Measurements from ENCODE around the gene ENTPD3.

The ENTPD3 gene, protein sequence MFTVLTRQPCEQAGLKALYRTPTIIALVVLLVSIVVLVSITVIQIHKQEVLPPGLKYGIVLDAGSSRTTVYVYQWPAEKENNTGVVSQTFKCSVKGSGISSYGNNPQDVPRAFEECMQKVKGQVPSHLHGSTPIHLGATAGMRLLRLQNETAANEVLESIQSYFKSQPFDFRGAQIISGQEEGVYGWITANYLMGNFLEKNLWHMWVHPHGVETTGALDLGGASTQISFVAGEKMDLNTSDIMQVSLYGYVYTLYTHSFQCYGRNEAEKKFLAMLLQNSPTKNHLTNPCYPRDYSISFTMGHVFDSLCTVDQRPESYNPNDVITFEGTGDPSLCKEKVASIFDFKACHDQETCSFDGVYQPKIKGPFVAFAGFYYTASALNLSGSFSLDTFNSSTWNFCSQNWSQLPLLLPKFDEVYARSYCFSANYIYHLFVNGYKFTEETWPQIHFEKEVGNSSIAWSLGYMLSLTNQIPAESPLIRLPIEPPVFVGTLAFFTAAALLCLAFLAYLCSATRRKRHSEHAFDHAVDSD

DNA sequence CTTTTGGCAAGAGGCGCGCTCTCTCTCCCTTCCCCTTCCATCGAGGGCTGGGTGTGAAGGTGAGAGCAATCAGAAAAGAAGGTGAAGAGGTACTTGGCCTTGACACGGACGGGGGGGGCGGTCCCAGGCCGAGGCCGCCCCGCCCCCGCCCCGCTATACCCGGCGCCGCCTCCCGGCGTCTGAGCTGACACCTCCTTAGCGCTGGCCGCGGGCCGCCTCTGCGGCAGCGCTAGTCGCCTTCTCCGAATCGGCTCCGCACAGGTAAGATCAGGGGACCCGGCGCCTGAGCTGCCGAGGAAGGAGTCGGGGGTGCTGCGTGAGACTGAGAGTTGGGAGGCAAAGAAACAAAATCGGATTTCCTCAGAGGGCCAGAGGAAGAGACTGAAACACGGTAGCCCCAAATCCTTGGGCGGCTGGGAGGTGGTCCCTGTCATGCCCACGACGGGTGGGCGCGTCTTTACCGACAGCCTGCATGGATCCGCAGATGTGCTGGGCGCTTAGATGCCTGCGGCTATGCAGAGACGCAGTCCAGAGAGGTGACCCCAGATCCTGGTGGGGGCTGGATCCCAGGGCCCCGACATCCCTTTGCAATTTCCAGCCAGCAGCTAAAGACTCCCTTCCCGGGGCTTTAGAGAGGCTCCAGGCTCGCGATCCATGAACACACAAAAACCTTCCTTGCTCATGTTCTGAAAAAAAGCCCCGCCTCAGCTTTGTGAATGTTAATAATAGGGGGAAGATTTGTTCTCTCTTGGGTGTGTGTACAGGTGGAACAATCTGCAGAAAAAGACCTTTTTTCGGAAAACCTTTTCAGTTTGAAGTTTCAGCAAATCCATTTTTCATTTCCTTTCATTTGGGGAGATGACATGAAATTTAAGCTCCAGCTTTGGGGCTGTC, at the start of gene ENTPD3:
TSS of gene ENTPD3 (plus strand) at position 184 of the 894 bp plus-strand sequence. CDS start 874 bp downstream, outside the sequence.
- no peak for DNase-seq (ENCODE audit: low spot score)
- TF ChIP-seq, protein P1, sequence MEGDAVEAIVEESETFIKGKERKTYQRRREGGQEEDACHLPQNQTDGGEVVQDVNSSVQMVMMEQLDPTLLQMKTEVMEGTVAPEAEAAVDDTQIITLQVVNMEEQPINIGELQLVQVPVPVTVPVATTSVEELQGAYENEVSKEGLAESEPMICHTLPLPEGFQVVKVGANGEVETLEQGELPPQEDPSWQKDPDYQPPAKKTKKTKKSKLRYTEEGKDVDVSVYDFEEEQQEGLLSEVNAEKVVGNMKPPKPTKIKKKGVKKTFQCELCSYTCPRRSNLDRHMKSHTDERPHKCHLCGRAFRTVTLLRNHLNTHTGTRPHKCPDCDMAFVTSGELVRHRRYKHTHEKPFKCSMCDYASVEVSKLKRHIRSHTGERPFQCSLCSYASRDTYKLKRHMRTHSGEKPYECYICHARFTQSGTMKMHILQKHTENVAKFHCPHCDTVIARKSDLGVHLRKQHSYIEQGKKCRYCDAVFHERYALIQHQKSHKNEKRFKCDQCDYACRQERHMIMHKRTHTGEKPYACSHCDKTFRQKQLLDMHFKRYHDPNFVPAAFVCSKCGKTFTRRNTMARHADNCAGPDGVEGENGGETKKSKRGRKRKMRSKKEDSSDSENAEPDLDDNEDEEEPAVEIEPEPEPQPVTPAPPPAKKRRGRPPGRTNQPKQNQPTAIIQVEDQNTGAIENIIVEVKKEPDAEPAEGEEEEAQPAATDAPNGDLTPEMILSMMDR (IDR thresholded peaks at IDR 0.05; ENCODE audit: extremely low read depth, insufficient read depth, missing control alignments), result no peak
- in situ Hi-C loops (cut with MboI; ENCODE audit: low pct_unique_long_range_greater_than_20kb, low sequenced_read_pairs, unreplicated experiment), result no loop called here

DNA sequence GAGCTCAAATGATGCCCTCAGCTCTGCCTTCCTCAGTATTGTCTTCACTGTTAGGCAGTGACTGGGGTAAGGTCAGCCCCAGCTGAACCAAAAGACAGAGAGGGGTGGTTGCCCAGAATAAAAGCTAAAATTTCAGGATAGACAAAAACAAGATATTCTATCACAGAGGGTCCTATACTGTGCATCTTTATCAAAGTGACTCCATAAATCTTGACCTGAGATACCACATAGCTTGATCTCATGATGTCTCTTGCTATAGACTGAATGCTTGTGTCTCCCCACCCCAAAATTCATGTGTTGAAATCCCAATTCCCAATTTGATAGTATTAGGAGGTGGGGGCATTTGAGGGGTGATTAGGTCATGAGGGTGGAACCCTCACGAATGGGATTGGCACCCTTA, 47.1 kb upstream of the ENTPD3 start:
- TF ChIP-seq, protein P1 (IDR thresholded peaks at IDR 0.05; ENCODE audit: extremely low read depth, insufficient read depth, missing control alignments), result no peak
- in situ Hi-C loops (cut with MboI; ENCODE audit: low pct_unique_long_range_greater_than_20kb, low sequenced_read_pairs, unreplicated experiment), result loop anchor here (25.0 kb wide), 1 partner anchor 247 kb away; no protein-coding TSS in a partner anchor
- DNase-seq (ENCODE audit: low spot score), result no peak

DNA sequence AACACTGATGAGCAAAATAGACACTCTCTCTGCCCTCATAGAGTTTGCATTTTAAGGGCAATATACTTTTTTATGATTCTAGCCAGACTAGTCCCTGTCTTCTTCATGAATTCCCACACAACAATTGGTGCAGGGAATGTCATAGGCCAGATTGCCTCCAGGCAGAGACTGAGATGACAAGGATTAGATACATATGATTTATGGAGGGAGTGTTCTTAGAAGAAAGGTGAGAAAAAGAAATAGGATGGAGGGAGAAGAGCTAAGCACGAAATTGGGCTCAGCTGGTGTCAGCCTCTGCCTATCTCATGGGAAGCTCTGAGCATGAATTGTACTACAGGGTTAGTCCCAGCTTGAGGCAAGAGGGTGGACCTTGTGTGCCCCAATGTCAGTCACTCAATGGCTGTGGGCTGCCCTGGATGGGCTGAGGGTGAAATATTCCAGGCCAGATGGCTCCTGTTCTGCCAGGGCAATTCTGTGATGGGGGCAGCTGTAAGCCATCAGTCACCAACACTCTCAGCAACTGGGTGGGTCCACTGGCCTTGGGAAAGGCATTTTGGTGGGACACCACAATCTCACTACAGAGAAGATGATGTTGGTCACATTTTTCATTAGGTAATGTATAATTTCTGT, 46.3 kb upstream of the ENTPD3 start:
- TF ChIP-seq, protein P1 (IDR thresholded peaks at IDR 0.05; ENCODE audit: extremely low read depth, insufficient read depth, missing control alignments), result no peak
- in situ Hi-C loops (cut with MboI; ENCODE audit: low pct_unique_long_range_greater_than_20kb, low sequenced_read_pairs, unreplicated experiment), result loop anchor here (25.0 kb wide), 1 partner anchor 247 kb away; no protein-coding TSS in a partner anchor
- DNase-seq (ENCODE audit: low spot score), result no peak

DNA sequence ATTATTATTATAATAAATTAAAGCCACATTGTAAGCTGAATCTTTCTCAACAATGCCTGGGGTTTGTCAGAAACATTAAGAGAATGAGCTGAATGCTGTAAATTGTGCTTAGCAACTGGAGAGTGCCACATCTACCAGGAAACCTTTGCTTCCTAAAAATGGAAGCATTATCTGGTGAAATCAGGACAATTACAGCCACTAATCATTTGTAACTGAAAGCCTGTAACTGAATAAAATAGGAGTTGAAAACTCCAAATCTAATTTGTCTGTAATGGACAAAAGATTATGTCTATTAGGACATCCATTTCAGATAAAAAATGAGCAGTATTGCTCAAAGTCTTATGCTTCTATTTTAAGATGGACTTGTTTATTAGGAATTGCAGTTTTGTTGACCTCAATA, 45.3 kb upstream of the ENTPD3 start:
- TF ChIP-seq, protein P1 (IDR thresholded peaks at IDR 0.05; ENCODE audit: extremely low read depth, insufficient read depth, missing control alignments), result no peak
- no peak for DNase-seq (ENCODE audit: low spot score)
- in situ Hi-C loops (cut with MboI; ENCODE audit: low pct_unique_long_range_greater_than_20kb, low sequenced_read_pairs, unreplicated experiment), result loop anchor here (25.0 kb wide), 1 partner anchor 246 kb away; no protein-coding TSS in a partner anchor

DNA sequence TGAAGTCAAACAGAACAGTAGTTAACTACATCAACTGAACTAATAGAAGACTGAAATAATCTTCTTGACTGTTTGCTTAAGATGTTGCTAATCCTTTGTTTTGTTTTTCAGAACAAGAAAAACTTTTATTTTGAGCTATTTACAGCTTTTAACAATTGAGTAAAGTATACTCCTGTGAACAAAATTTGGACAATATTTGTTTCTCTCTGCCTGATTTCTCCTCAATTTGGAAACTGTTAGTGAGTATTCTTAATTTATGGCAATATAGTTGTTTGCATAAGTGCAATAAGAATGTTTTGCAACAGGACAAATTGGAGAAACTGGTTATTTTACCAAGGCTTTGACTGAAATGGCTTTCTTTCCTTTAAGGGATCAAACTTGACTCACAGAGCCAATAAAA, 36.5 kb upstream of the ENTPD3 start:
- no peak for DNase-seq (ENCODE audit: low spot score)
- TF ChIP-seq, protein P1 (IDR thresholded peaks at IDR 0.05; ENCODE audit: extremely low read depth, insufficient read depth, missing control alignments), result no peak
- in situ Hi-C loops (cut with MboI; ENCODE audit: low pct_unique_long_range_greater_than_20kb, low sequenced_read_pairs, unreplicated experiment), result no loop called here

DNA sequence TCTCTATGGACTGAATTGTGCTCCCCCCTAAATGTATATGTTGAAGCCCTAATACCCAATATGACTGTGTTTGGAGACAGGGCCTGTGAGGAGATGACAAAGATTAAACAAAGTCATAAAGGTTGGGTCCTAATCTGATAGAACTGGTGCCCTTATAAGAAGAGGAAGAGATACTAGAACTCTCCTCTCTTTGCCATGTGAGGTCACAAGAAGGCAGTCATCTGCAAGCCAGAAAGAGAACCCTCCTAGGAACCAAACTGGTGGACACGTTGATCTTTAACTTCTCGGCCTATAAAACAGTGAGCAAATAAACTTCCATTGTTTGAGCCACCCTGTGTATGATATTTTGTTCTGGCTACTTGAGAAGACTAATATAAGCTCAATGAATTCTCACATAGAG, 31.6 kb upstream of the ENTPD3 start:
- no peak for DNase-seq (ENCODE audit: low spot score)
- TF ChIP-seq, protein P1 (IDR thresholded peaks at IDR 0.05; ENCODE audit: extremely low read depth, insufficient read depth, missing control alignments), result no peak
- in situ Hi-C loops (cut with MboI; ENCODE audit: low pct_unique_long_range_greater_than_20kb, low sequenced_read_pairs, unreplicated experiment), result no loop called here

Measured in GM13977 (cell line).